Measurements from ENCODE around the gene JMJD1C.

- TF ChIP-seq POLR2AphosphoS5 (IDR thresholded peaks at IDR 0.05; ENCODE audit: low read depth, low read length) (no peak), POLR2A (IDR thresholded peaks at IDR 0.05; ENCODE audit: low read depth, low read length) (no peak), TAF1 (IDR thresholded peaks at IDR 0.05; ENCODE audit: borderline replicate concordance, low read depth, low read length) (no peak)
Measured at GRCh38 chr10:63205421-63205820, 260.4 kb downstream of the JMJD1C start.
